Endothelial cell of umbilical vein (primary cell): Measurements from ENCODE around the gene PPM1E. TPM values are rescaled to one million over a fixed set of nuclear protein-coding genes. Genes with fewer than 3 reads are reported as not detected.

Source experiments
- BruUV-seq: library from RNA; stranded (reverse); fragments of 400-500 nt; replicated peaks from 2 replicates; lab custom pipeline; 2021; lab: Mats Ljungman, UMichigan
- CTCF ChIA-PET: fragments of 300-600, 350-600 bp; sonication (Branson Sonifier 250); formaldehyde crosslinking; loops from one replicate; lab custom pipeline; 2021; ENCODE audit warnings: antibody characterized with exemption, inconsistent platforms; lab: Charles Lee
- POLR2A ChIA-PET: fragments of 300-600, 350-600 bp; sonication (Branson Sonifier 250); formaldehyde crosslinking; loops from one replicate; lab custom pipeline; 2021; ENCODE audit warnings: antibody characterized with exemption, inconsistent platforms; lab: Charles Lee
- DNase-seq: peaks from one replicate; pipeline ENCODE4 v3.0.0-alpha.2; 2011; ENCODE audit warnings: low read depth, low spot score
- FAIRE-seq: peaks from 2 replicates; lab custom pipeline; 2011; peaks lifted over from hg19 to GRCh38; lab: Jason Lieb, UNC
- H2AFZ ChIP-seq: 2 replicates; pipeline ENCODE4 v1.6.0; 2012; ENCODE audit warnings: low read depth, low read length, control low read depth, inconsistent platforms
- H3K27ac ChIP-seq: 2 replicates; pipeline ENCODE4 v1.5.1; 2011; ENCODE audit warnings: low read depth, mild to moderate bottlenecking, control low read depth, low read length, moderate library complexity; ENCODE audit not compliant: insufficient read depth
- H3K27me3 ChIP-seq, 2 experiments: 2 replicates each; pipeline versions ENCODE4 v1.6.0 to v1.6.1; 2011; ENCODE audit warnings: low read length in 2 of 2, mixed read lengths in 1 of 2; ENCODE audit not compliant: control insufficient read depth in 2 of 2, insufficient read depth in 2 of 2
- H3K36me3 ChIP-seq, 2 experiments: 2 replicates in 1 of 2; 3 replicates in 1 of 2; pipeline ENCODE4 v1.5.1; 2011; ENCODE audit warnings: low read length in 2 of 2, mild to moderate bottlenecking in 1 of 2, moderate library complexity in 1 of 2; ENCODE audit not compliant: control insufficient read depth in 2 of 2, insufficient read depth in 2 of 2; ENCODE audit errors: extremely low read depth in 1 of 2
- H3K4me1 ChIP-seq: 3 replicates; pipeline ENCODE4 v1.5.1; 2011; ENCODE audit warnings: mild to moderate bottlenecking, low read length; ENCODE audit not compliant: control insufficient read depth, insufficient read depth; ENCODE audit errors: extremely low read depth
- H3K4me2 ChIP-seq: 2 replicates; pipeline ENCODE4 v1.6.1; 2011; ENCODE audit warnings: low read length, control low read depth, mixed read lengths; ENCODE audit not compliant: insufficient read depth
- H3K4me3 ChIP-seq, 3 experiments: fragments of 200-600 bp in 1 of 3; sonication (generic), shearing (Covaris generic) in 1 of 3; replicated peaks in 1 of 3; 2 replicates each; pipeline ENCODE4 v1.5.1; 2011 to 2016; ENCODE audit warnings: control low read depth in 3 of 3, low read length in 3 of 3, mild to moderate bottlenecking in 2 of 3, inconsistent platforms in 1 of 3, low read depth in 1 of 3, moderate library complexity in 1 of 3; ENCODE audit not compliant: insufficient read depth in 1 of 3
- H3K79me2 ChIP-seq: 2 replicates; pipeline ENCODE4 v1.6.0; 2012; ENCODE audit warnings: low read length, inconsistent platforms; ENCODE audit not compliant: control insufficient read depth, insufficient read depth
- H3K9ac ChIP-seq: replicated peaks from 2 replicates; pipeline ENCODE3; 2011; ENCODE audit warnings: low read length, control low read depth; ENCODE audit not compliant: insufficient read depth; ENCODE audit errors: extremely low read depth
- H3K9me1 ChIP-seq: replicated peaks from 3 replicates; pipeline ENCODE4 v1.6.0; 2011; ENCODE audit warnings: mild to moderate bottlenecking, low read length; ENCODE audit not compliant: control insufficient read depth, insufficient read depth; ENCODE audit errors: extremely low read depth
- H3K9me3 ChIP-seq: replicated peaks from 2 replicates; pipeline ENCODE4 v1.5.1; 2012; ENCODE audit warnings: low read length, inconsistent platforms; ENCODE audit not compliant: control insufficient read depth, insufficient read depth
- H4K20me1 ChIP-seq: replicated peaks from 2 replicates; pipeline ENCODE3; 2011; ENCODE audit warnings: mild to moderate bottlenecking, low read length; ENCODE audit not compliant: control insufficient read depth, insufficient read depth; ENCODE audit errors: extremely low read depth
- EZH2 ChIP-seq: IDR thresholded peaks from 2 replicates; pipeline ENCODE4 v1.6.1; 2012; ENCODE audit warnings: borderline replicate concordance, low read depth, mild to moderate bottlenecking, moderate library complexity, low read length, inconsistent platforms; ENCODE audit not compliant: severe bottlenecking
- FOS ChIP-seq: IDR thresholded peaks from 2 replicates; pipeline ENCODE4 v1.6.1; 2011; ENCODE audit warnings: mild to moderate bottlenecking, low read length, moderate library complexity, borderline replicate concordance; ENCODE audit not compliant: insufficient read depth
- GATA2 ChIP-seq: IDR thresholded peaks from 2 replicates; pipeline ENCODE4 v1.7.0; 2011; ENCODE audit warnings: low read depth, mild to moderate bottlenecking, moderate library complexity, mixed read lengths, low read length; ENCODE audit not compliant: insufficient read length, insufficient read depth
- JUN ChIP-seq: IDR thresholded peaks from 2 replicates; pipeline ENCODE4 v1.6.1; 2011; ENCODE audit warnings: borderline replicate concordance, low read depth; ENCODE audit not compliant: insufficient read length, insufficient read depth
- MYC ChIP-seq: IDR thresholded peaks from one replicate; pipeline ENCODE4 v1.6.1; 2011; ENCODE audit warnings: mild to moderate bottlenecking, low read depth, low read length
- POLR2A ChIP-seq: IDR thresholded peaks from 2 replicates; pipeline ENCODE4 v1.6.1; 2012; ENCODE audit warnings: low read depth, mild to moderate bottlenecking, control low read depth, low read length
- POLR2AphosphoS5 ChIP-seq: IDR thresholded peaks from 2 replicates; pipeline ENCODE4 v1.6.1; 2012; ENCODE audit warnings: low read depth, mild to moderate bottlenecking, control low read depth, low read length, moderate library complexity; ENCODE audit not compliant: insufficient read depth
- dilution Hi-C: fragments of 300-500 bp; cut with MboI; formaldehyde crosslinking; loops from one replicate; pipeline ENCODE4 v1.15.0; 2019; ENCODE audit warnings: low sequenced_read_pairs; ENCODE audit not compliant: extremely low pct_ligation_motif_present
- intact Hi-C: fragments of 100-400 bp; cut with micrococcal nuclease; formaldehyde crosslinking; loops from one replicate; pipeline ENCODE4 v1.10.0; 2022
- polyA plus RNA-seq, 4 experiments: library from polyadenylated mRNA; depleted of rRNA in 3 of 4; stranded (reverse) in 3 of 4; unstranded in 1 of 4; fragments of >200 nt; gene quantifications; 2 replicates each; pipeline versions ENCODE4 v1.2.1 to v1.2.3, GENCODE V29; 2011 to 2012; ENCODE audit warnings: missing spikeins in 1 of 4
- total RNA-seq: library from RNA; stranded (reverse); gene quantifications from 2 replicates; pipeline ENCODE4 v1.2.3, GENCODE V29; 2021
- TF ChIP-seq, protein P1 (sequence below), 2 donors: IDR thresholded peaks; 1 replicate in 1 of 2; 2 replicates in 1 of 2; pipeline ENCODE4 v1.5.1; 2011; ENCODE audit warnings: low read length in 2 of 2, mild to moderate bottlenecking in 2 of 2, moderate library complexity in 2 of 2, control low read depth in 1 of 2, inconsistent platforms in 1 of 2, low read depth in 1 of 2; ENCODE audit not compliant: insufficient read depth in 1 of 2; ENCODE audit errors: extremely low read depth in 1 of 2
- TF ChIP-seq, protein P2 (sequence below): IDR thresholded peaks from 2 replicates; pipeline ENCODE4 v1.6.1; 2011; ENCODE audit not compliant: insufficient read depth, insufficient read length

PPM1E gene
- total and polyA plus RNA-seq, 2 donors (not counting 3 experiments of a cell fraction or from before 2014, with no cell fraction given): 0.01 TPM; not detected in 1

DNA sequence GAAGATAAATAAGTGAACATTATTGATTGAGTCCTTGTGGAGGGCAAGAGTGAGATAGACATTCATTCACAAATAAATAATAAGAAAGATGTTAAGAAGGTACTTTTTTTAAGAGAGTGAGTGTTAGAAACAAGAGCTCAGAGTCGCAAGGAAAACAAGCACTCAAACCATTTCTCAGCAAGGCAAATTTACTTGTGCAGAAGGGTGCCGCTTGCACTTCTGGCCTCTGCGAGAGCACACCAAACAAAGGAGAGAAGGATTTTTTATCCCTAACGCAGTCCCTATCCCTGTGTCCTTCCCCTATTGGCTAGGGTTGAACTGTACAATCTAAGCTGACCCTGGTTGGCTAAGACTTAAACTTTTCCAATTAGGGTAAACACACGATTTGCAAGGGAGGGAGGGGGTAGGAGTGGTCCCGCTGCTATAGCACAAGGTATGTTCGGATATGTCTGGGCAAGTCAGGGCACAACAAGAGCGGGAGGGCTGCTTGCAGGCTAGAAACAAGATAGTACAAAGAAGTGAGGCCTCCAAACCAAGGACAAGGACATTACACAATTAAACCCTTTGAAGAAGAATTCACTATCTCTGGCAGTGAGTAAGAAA lies 156.2 kb downstream of the PPM1E start:
- intact Hi-C loops: no loop called here
- Histone ChIP-seq H3K79me2 (no peaks in the 10 kb centered on the region), H3K4me2 (no peak overlapping the region), H3K9me3 (no peaks in the 10 kb centered on the region), H3K4me1 (no peaks in the 10 kb centered on the region), H4K20me1 (no peaks in the 10 kb centered on the region), H3K27me3 (peaks cover 0 to 2% of the 10 kb centered on the region in 2 experiments), H3K4me3 (no peak overlapping the region), H3K36me3 (no peaks in the 10 kb centered on the region), H3K9me1 (no peaks in the 10 kb centered on the region), H3K9ac (no peak overlapping the region), H2AFZ (no peak overlapping the region), H3K27ac (no peak overlapping the region)
- POLR2A ChIA-PET: no interaction called here
- no TSS peak for BruUV-seq
- DNase-seq (no peak), FAIRE-seq (no peak)
- CTCF ChIA-PET: no interaction called here
- dilution Hi-C loops: no loop called here
- TF ChIP-seq EZH2 (no peak), MYC (no peak), FOS (no peak), POLR2AphosphoS5 (no peak), POLR2A (no peak), GATA2 (no peak), JUN (no peak)
- TF ChIP-seq, protein P1, sequence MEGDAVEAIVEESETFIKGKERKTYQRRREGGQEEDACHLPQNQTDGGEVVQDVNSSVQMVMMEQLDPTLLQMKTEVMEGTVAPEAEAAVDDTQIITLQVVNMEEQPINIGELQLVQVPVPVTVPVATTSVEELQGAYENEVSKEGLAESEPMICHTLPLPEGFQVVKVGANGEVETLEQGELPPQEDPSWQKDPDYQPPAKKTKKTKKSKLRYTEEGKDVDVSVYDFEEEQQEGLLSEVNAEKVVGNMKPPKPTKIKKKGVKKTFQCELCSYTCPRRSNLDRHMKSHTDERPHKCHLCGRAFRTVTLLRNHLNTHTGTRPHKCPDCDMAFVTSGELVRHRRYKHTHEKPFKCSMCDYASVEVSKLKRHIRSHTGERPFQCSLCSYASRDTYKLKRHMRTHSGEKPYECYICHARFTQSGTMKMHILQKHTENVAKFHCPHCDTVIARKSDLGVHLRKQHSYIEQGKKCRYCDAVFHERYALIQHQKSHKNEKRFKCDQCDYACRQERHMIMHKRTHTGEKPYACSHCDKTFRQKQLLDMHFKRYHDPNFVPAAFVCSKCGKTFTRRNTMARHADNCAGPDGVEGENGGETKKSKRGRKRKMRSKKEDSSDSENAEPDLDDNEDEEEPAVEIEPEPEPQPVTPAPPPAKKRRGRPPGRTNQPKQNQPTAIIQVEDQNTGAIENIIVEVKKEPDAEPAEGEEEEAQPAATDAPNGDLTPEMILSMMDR (IDR thresholded peaks at IDR 0.05; ENCODE audit: extremely low read depth in 1 of 2, insufficient read depth in 1 of 2, low read depth in 1 of 2, low read length in 2 of 2): no peak
- TF ChIP-seq, protein P2, sequence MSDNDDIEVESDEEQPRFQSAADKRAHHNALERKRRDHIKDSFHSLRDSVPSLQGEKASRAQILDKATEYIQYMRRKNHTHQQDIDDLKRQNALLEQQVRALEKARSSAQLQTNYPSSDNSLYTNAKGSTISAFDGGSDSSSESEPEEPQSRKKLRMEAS: no peak
